ENCODE results near the gene SOWAHC. TPM values are rescaled to one million over a fixed set of nuclear protein-coding genes. Genes with fewer than 3 reads are reported as not detected.

The SOWAHC gene
- polyA plus RNA-seq, 2 donors: 23.3 to 28.7 TPM

GRCh38 chr2:109630441-109631430 lies 16.6 kb downstream of the SOWAHC start:
- no peaks in the 10 kb centered on the region for H3K27me3 ChIP-seq (ENCODE audit: control insufficient read depth in 1 of 2, insufficient read depth in 2 of 2, low read length in 2 of 2)
- H3K27ac ChIP-seq (ENCODE audit: low read depth in 2 of 2, low read length in 1 of 2): peak overlapping the region in 1 of 2 donors; percentile 31
- WGBS, 2 donors: 82 to 93% methylated on average over 19 of the region's 19 CpGs
- no peaks in the 10 kb centered on the region for H3K9me3 ChIP-seq (ENCODE audit: control insufficient read depth in 2 of 2, insufficient read depth in 1 of 2, low read depth in 1 of 2, low read length in 1 of 2)
- H3K36me3 ChIP-seq (ENCODE audit: control insufficient read depth in 2 of 2, insufficient read depth in 2 of 2, low read length in 1 of 2): no peaks in the 10 kb centered on the region
- no peaks in the 10 kb centered on the region for H3K4me1 ChIP-seq (ENCODE audit: control insufficient read depth in 2 of 2, insufficient read depth in 2 of 2, low read length in 1 of 2)
- no peak overlapping the region for H3K4me3 ChIP-seq (ENCODE audit: low read depth in 1 of 2, low read length in 2 of 2)

- H3K36me3 ChIP-seq (ENCODE audit: control insufficient read depth in 2 of 2, insufficient read depth in 2 of 2, low read length in 1 of 2): no peaks in the 10 kb centered on the region
- H3K4me1 ChIP-seq (ENCODE audit: control insufficient read depth in 2 of 2, insufficient read depth in 2 of 2, low read length in 1 of 2): no peaks in the 10 kb centered on the region
- H3K9me3 ChIP-seq (ENCODE audit: control insufficient read depth in 2 of 2, insufficient read depth in 1 of 2, low read depth in 1 of 2, low read length in 1 of 2): no peaks in the 10 kb centered on the region
- no peaks in the 10 kb centered on the region for H3K27me3 ChIP-seq (ENCODE audit: control insufficient read depth in 1 of 2, insufficient read depth in 2 of 2, low read length in 2 of 2)
- no peak overlapping the region for H3K27ac ChIP-seq (ENCODE audit: low read depth in 2 of 2, low read length in 1 of 2)
- H3K4me3 ChIP-seq (ENCODE audit: low read depth in 1 of 2, low read length in 2 of 2): no peak overlapping the region
- WGBS, 2 donors: 74 to 81% methylated on average over 3 of the region's 3 CpGs
Observed at GRCh38 chr2:109631741-109632140, 17.6 kb downstream of the SOWAHC start.

- no peaks in the 10 kb centered on the region for H3K27me3 ChIP-seq (ENCODE audit: control insufficient read depth in 1 of 2, insufficient read depth in 2 of 2, low read length in 2 of 2)
Observed at GRCh38 chr2:109632158-109632789, 18.1 kb downstream of the SOWAHC start.

GRCh38 chr2:109633284-109633961 lies 19.3 kb downstream of the SOWAHC start:
- Histone ChIP-seq H3K27ac (ENCODE audit: low read depth in 2 of 2, low read length in 1 of 2) (no peak overlapping the region), H3K4me1 (ENCODE audit: control insufficient read depth in 2 of 2, insufficient read depth in 2 of 2, low read length in 1 of 2) (no peaks in the 10 kb centered on the region), H3K9me3 (ENCODE audit: control insufficient read depth in 2 of 2, insufficient read depth in 1 of 2, low read depth in 1 of 2, low read length in 1 of 2) (no peaks in the 10 kb centered on the region), H3K27me3 (ENCODE audit: control insufficient read depth in 1 of 2, insufficient read depth in 2 of 2, low read length in 2 of 2) (no peaks in the 10 kb centered on the region), H3K36me3 (ENCODE audit: control insufficient read depth in 2 of 2, insufficient read depth in 2 of 2, low read length in 1 of 2) (no peaks in the 10 kb centered on the region), H3K4me3 (ENCODE audit: low read depth in 1 of 2, low read length in 2 of 2) (no peak overlapping the region)
- 90% methylated on average over 10 of the region's 10 CpGs for WGBS, 2 donors

More at GRCh38 chr2:109632158-109632789, 18.1 kb downstream of the SOWAHC start:
- Histone ChIP-seq H3K4me1 (ENCODE audit: control insufficient read depth in 2 of 2, insufficient read depth in 2 of 2, low read length in 1 of 2) (no peaks in the 10 kb centered on the region), H3K9me3 (ENCODE audit: control insufficient read depth in 2 of 2, insufficient read depth in 1 of 2, low read depth in 1 of 2, low read length in 1 of 2) (no peaks in the 10 kb centered on the region), H3K27ac (ENCODE audit: low read depth in 2 of 2, low read length in 1 of 2) (no peak overlapping the region), H3K4me3 (ENCODE audit: low read depth in 1 of 2, low read length in 2 of 2) (no peak overlapping the region), H3K36me3 (ENCODE audit: control insufficient read depth in 2 of 2, insufficient read depth in 2 of 2, low read length in 1 of 2) (no peaks in the 10 kb centered on the region)
- 76 to 84% methylated on average over 14 of the region's 14 CpGs for WGBS, 2 donors

- 85 to 91% methylated on average over 11 of the region's 11 CpGs for WGBS, 2 donors
Observed at GRCh38 chr2:109635426-109636304, 21.5 kb downstream of the SOWAHC start.

GRCh38 chr2:109636317-109636716 lies 22.2 kb downstream of the SOWAHC start:
- H3K36me3 ChIP-seq (ENCODE audit: control insufficient read depth in 2 of 2, insufficient read depth in 2 of 2, low read length in 1 of 2): no peaks in the 10 kb centered on the region
- no peaks in the 10 kb centered on the region for H3K9me3 ChIP-seq (ENCODE audit: control insufficient read depth in 2 of 2, insufficient read depth in 1 of 2, low read depth in 1 of 2, low read length in 1 of 2)
- 63 to 67% methylated on average over 1 of the region's 1 CpG for WGBS, 2 donors
- no peaks in the 10 kb centered on the region for H3K27me3 ChIP-seq (ENCODE audit: control insufficient read depth in 1 of 2, insufficient read depth in 2 of 2, low read length in 2 of 2)
- no peak overlapping the region for H3K4me3 ChIP-seq (ENCODE audit: low read depth in 1 of 2, low read length in 2 of 2)
- H3K27ac ChIP-seq (ENCODE audit: low read depth in 2 of 2, low read length in 1 of 2): no peak overlapping the region
- no peaks in the 10 kb centered on the region for H3K4me1 ChIP-seq (ENCODE audit: control insufficient read depth in 2 of 2, insufficient read depth in 2 of 2, low read length in 1 of 2)

More at GRCh38 chr2:109635426-109636304, 21.5 kb downstream of the SOWAHC start:
- Histone ChIP-seq H3K27ac (ENCODE audit: low read depth in 2 of 2, low read length in 1 of 2) (no peak overlapping the region), H3K27me3 (ENCODE audit: control insufficient read depth in 1 of 2, insufficient read depth in 2 of 2, low read length in 2 of 2) (no peaks in the 10 kb centered on the region), H3K4me1 (ENCODE audit: control insufficient read depth in 2 of 2, insufficient read depth in 2 of 2, low read length in 1 of 2) (no peaks in the 10 kb centered on the region), H3K4me3 (ENCODE audit: low read depth in 1 of 2, low read length in 2 of 2) (no peak overlapping the region), H3K9me3 (ENCODE audit: control insufficient read depth in 2 of 2, insufficient read depth in 1 of 2, low read depth in 1 of 2, low read length in 1 of 2) (no peaks in the 10 kb centered on the region), H3K36me3 (ENCODE audit: control insufficient read depth in 2 of 2, insufficient read depth in 2 of 2, low read length in 1 of 2) (no peaks in the 10 kb centered on the region)

GRCh38 chr2:109637749-109638570 lies 23.8 kb downstream of the SOWAHC start:
- no peaks in the 10 kb centered on the region for H3K9me3 ChIP-seq (ENCODE audit: control insufficient read depth in 2 of 2, insufficient read depth in 1 of 2, low read depth in 1 of 2, low read length in 1 of 2)
- no peaks in the 10 kb centered on the region for H3K36me3 ChIP-seq (ENCODE audit: control insufficient read depth in 2 of 2, insufficient read depth in 2 of 2, low read length in 1 of 2)
- no peaks in the 10 kb centered on the region for H3K27me3 ChIP-seq (ENCODE audit: control insufficient read depth in 1 of 2, insufficient read depth in 2 of 2, low read length in 2 of 2)
- 52 to 60% methylated on average over 9 of the region's 9 CpGs for WGBS, 2 donors
- H3K4me3 ChIP-seq (ENCODE audit: low read depth in 1 of 2, low read length in 2 of 2): no peak overlapping the region
- H3K27ac ChIP-seq (ENCODE audit: low read depth in 2 of 2, low read length in 1 of 2): peak overlapping the region in 1 of 2 donors; percentile 36
- no peaks in the 10 kb centered on the region for H3K4me1 ChIP-seq (ENCODE audit: control insufficient read depth in 2 of 2, insufficient read depth in 2 of 2, low read length in 1 of 2)

GRCh38 chr2:109638795-109639194 lies 24.6 kb downstream of the SOWAHC start:
- no peaks in the 10 kb centered on the region for H3K9me3 ChIP-seq (ENCODE audit: control insufficient read depth in 2 of 2, insufficient read depth in 1 of 2, low read depth in 1 of 2, low read length in 1 of 2)
- no peaks in the 10 kb centered on the region for H3K27me3 ChIP-seq (ENCODE audit: control insufficient read depth in 1 of 2, insufficient read depth in 2 of 2, low read length in 2 of 2)
- 45 to 51% methylated on average over 3 of the region's 3 CpGs for WGBS, 2 donors
- no peaks in the 10 kb centered on the region for H3K36me3 ChIP-seq (ENCODE audit: control insufficient read depth in 2 of 2, insufficient read depth in 2 of 2, low read length in 1 of 2)
- H3K4me1 ChIP-seq (ENCODE audit: control insufficient read depth in 2 of 2, insufficient read depth in 2 of 2, low read length in 1 of 2): no peaks in the 10 kb centered on the region
- H3K4me3 ChIP-seq (ENCODE audit: low read depth in 1 of 2, low read length in 2 of 2): no peak overlapping the region
- peak overlapping the region in 1 of 2 donors; percentile 9 for H3K27ac ChIP-seq (ENCODE audit: low read depth in 2 of 2, low read length in 1 of 2)
